Inflammatory macrophage treated with lipopolysaccharide for 4 hours (primary cell): ENCODE measurements around the gene SLC10A1.
"Not testable (repeated sequence)": the region's sequence is repeated elsewhere in the genome, so short reads cannot be mapped to it uniquely, and the experiment has no call there.

Source experiments
- DNase-seq: peaks from one replicate; pipeline ENCODE4 v3.0.0-alpha.2; 2020

Gene SLC10A1

DNA sequence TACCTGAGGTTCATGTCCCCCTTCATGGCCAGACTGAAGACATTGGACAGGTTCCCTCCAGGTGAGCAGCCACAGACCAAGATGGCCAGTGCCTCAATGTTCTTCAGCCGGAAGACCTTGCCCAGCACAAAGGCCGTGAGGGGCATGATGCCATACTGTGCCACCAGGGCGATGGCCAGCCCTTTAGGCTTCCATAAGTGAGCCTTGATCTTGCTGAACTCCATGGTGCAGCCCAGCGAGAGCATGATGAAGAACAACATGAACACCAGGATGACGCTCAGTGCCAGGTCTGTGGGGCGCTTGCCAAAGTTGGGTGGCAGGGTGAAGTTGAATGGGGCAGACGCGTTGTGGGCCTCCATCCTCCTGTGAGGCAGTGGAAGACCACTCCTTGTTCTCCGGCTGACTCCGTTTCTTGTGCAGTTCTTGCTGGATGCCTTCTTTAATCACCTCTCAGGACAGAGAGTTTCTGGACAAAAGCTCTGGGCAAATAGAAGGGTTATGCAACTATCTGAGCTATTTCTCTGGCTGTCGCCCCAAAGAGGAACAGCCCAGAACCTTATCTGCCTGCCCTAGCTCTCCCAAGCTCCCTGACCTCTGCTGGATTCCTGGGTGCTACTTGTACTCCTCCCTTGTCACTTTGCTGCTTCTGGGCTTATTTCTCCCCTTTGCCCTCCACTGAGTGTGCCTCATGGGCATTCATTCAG lies at the start of gene SLC10A1:
Gene SLC10A1, minus strand, starts transcription at position 445 of the 704 bp plus-strand sequence. Its CDS starts 86 bp downstream, at position 359.
- no peak for DNase-seq

DNA sequence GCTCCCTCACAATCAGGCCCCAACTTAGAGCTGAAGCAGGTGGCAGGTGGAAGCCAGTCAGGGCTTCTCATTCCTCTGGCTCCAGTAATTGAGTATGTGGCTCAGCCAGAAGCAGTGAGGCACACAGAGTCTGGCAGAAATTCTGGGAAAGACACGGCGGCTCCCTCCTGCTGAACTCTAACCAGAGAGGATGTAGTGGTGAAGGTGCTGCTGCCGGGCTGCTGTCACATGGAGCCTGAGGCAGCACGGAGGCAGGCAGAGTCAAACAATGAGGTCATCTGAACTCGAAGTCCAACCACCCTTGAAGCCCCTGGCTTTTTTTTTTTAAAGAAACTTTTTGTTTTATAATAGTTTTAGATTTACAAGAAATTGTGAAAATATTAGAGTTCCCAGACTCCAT lies 48.7 kb upstream of the SLC10A1 start:
- DNase-seq = no peak

DNA sequence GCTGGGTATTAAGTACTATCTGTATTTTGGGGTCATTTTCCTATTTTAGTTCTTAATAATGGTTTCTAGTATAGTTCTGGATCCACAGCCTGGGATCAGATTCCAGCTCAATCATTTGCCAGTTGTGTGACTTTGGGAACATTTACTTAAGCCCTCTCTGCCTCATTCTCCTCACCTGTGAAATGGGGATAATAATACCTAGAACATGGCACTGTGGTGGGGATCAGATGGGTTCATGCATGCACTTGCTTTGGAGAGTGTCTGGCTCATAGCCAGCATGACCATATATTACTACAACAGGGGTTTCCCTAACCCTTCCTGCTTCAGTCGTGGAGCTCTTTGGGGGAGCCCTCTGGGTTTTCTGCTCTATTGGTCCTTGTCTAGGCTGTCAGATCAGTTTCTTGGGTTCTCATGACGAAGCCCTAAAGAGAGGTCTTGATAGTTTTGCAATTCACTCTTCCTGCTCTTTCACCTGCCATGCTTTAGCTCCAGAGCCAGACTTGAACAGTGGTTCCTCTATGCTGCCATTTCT lies 48.1 kb upstream of the SLC10A1 start:
- no peak for DNase-seq

DNA sequence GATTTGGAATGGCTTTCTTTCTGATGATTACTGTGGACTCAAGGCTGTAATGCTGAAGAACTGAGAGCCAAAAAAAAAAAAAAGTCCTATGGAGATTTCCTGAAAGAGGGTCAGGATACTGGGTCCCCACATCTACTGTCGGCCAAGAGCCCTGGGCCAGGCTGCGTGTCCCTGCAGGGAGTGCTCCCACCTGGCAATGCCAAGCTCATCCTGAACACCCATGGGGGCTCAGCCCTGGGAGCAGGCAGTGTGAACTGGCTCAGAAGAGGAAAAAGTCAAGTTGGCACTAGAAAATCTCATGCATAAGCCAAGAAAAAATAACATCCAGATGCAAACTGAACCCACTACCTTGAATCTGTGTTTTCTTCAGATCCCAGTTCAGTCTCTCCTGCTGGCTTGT lies 47.1 kb upstream of the SLC10A1 start:
- DNase-seq = no peak

DNA sequence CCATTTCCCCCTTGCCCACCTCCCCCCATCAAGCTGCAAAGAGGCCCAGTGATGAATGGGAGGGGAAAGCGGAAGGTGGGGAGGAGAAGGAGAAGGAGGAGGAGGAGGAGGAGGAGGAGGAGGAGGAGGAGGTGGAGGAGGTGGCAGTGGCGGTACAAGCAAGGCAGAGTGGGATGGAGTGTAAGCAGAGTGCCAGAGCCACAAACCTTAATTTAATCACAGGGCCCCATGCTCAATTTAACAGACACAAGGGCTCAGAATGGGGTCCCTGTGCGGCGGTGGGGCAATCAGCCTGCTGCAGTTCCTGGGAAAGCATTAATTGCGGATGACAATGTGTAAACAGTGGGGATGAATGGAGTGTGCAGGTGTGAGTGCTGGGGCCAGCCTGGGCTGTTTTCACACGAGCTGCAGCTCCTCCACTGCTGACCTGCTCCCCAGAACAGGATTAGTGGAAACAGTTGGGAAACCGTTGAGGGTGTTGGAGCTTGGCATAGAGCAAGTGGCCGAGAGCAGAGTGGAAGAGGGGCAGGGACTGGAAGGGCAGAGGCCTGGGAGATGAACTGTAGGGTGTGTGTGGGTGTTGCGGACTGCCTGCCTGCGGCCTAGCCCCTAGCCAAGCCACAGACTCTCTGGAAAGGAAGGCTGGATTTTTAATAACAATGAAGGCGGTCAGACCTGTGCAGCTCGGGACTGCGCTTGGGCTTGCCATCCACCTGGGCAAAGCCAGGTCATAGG lies 45.8 kb upstream of the SLC10A1 start:
- no peak for DNase-seq

DNA sequence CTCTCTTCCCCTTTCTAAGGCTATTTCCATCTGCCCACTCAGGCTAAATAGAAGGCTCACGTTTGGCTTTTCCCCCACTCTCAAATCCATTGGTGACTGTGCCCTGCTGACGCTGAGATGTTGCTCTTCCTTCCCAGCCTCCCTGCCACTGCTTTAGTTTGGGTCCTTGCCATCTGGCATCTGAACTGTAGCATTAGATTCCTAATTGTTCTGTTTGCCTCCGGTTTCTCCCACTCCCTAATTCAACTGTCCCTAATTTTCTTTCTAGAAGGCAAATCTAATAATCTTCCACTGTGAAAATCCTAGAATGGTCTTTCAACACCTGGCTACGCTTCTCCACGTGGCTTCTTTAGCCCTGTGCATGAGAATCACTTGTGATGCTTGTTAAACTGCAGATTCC lies 44.6 kb upstream of the SLC10A1 start:
- peak; percentile 4 for DNase-seq

DNA sequence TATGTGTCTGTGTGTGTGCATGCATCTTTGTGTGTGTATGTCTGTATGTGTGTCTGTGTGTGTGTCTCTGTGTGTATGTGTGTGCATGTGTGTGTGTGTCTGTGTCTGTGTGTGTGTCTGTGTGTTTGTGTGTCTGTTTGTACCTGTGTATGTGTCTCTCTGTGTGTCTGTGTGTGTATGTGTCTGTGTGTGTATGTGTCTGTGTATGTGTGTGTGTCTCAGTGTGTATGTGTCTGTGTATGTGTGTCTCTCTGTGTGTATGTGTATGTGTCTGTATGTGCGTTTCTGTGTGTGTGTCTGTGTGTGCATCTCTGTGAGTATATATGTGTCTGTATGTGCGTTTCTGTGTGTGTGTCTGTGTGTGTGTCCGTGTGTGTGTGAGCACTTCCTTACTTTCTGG lies 42.6 kb upstream of the SLC10A1 start:
- DNase-seq = no peak

DNA sequence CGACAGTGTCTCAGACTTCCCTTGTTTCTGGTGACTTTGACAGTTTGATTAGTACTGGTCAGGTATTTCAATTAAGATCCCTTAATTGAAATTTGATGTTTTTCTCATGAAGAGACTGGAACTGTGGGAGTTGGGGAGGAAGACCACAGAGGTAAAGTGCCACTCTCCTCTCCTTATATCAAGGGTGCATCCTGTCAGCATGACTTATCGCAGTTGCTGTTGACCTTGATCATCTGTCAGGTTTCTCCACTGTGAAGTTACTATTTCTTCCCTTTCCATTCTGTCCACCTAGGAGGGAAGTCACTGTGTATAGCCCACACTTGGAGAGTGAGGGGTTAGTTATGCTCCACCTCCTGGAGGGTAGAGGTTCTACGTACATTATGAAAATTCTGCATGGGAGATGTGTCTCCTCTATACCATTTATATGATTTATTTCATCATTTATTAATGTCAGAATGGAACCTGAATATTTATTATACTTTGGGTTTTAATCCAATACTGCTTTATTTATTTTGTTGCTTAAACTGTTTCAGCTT lies 41.9 kb upstream of the SLC10A1 start:
- DNase-seq = no peak

DNA sequence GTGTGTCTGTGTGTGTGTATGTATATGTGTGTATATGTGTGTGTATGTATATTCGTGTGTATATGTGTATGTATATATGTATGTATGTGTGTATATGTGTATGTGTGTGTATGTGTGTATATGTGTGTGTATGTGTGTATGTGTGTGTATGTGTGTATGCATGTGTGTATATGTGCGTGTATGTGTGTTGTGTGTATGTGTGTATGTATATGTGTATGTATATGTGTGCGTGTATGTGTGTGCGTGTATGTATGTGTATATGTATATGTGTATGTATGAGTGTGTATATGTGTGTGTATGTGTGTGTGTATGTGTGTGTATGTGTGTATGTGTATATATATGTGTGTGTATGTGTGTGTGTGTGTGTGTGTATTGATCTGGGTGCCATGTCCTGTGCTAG lies 31.8 kb upstream of the SLC10A1 start:
- no peak for DNase-seq

DNA sequence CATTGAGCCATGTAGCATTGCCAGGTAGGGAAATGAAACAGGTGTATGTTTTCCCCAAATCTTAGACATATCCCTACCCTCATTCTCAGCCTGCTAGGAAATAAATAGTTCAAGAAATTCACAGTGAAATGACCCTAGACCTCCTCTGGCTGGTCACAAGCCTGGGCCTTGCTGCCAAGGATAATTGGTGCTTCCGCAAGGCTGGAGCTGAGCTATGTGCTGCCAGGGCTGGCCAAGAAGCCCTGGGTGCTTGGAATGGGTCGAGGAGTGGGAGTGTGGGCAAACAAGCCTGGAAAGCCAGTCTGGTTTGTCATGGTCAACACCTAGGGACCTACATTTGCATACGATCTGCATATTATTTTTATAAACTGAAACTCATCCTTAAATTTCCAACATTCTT lies 31.3 kb upstream of the SLC10A1 start:
- no peak for DNase-seq

DNA sequence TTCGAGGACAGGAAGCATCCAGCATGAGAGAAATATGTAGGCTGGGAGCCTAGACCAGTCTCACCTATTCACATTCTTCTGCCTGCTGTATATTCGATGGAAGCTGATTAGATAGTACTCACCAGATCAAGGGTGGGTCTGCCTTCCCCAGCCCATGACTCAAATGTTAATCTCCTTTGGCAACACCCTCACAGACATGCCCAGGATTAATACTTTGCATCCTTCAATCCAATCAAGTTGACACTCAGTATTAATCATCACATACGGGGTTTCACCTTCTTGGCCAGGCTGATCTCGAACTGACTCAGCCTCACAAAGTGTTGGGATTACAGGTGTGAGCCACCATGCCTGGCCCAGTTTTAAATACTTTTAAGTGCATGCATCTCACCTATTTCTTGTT lies 30.5 kb upstream of the SLC10A1 start:
- no peak for DNase-seq

DNA sequence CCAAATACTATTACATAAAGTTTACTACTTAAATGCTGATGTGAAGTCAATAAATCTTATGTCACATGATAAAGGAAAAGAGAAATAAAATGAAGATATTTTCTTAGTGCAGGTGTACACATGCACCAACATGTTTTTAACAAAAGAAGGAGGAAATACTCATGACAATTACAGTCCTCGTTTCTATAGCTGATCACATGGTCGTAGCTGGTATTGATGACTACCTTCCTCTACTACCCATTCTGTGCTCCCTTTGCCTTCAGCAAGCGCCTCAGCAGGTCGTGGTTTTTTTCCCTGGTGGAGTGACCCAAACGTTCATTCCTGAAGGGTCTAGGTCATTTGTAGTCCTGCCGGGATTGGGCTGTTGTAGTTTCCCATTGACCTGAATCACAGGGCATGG lies 25.4 kb upstream of the SLC10A1 start:
- no peak for DNase-seq

DNA sequence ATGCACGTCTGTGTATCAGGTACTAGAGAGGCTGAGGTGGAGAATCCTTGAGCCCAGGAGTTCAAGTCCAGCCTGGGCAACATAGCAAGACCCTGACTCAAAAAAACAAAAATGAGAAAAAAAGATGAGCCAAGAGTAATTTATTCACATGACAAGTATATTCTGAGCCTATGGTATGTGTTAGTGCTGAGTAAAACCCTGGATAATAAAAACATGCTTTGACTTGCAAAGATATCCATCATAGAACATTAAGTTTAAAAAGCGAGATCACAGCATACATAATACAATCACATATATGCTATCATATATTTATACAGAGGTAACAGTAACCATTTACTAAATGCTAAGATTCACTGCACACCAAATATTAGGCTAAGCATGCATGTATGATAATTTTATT lies 23.9 kb upstream of the SLC10A1 start:
- no peak for DNase-seq

DNA sequence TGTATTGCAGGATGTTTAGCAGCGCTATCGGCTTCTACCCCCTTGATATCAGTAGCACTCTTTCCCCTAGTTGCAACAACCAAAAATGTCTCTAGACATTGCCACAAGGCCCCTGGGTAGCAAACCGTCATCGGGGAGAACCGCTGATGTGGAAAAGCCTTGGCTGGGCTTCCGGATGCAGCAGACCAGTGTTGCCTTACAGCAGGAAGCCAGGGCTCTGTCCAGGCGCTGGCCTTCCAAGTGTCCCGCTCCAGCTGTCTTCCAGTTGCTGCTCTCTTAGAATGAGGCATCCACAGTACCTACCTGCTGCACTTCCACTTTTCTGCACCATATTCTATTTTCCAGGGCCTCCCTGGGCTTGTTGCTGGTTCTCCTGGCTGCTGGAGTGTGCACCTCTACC lies 22.6 kb upstream of the SLC10A1 start:
- no peak for DNase-seq

DNA sequence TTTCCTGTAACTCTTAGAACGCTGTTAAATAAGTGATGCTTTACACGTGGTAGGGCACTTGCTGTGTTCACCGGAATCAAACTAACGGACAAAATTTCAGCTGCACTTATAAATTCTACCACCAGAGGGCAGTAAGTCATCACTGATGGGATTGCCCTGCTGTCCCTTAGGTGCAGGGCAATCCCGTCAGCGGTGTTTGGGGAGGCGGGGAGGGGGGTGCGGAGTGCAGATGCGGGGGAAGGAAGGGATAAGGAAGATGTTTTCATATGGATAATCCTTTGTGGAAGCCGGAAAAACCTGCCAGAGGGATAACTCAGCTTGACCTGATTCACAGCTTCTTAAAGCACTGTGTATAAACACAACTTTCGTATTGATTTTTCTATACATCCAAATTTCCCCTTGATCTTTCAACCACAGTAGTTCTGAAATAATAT lies 21.7 kb upstream of the SLC10A1 start:
- peak; percentile 50 for DNase-seq

DNA sequence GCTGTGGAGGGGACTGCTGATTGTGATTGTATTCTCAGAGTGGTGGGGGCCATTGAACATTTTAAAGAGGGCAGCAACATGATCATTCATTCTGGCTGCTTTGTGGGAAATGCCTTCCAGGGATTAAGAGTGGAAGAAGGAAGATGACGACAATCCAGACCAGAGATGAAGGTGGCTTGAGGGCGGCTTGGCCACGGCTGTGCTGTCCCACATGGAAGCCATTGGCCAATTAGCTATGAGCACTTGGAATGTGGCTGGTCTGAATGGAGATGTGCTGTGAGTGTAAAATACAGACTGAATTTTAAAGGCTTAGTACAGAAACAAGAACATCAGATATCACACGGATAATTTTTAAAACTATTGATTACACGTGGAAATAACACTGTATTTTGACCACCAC lies 19.2 kb upstream of the SLC10A1 start:
- no peak for DNase-seq

DNA sequence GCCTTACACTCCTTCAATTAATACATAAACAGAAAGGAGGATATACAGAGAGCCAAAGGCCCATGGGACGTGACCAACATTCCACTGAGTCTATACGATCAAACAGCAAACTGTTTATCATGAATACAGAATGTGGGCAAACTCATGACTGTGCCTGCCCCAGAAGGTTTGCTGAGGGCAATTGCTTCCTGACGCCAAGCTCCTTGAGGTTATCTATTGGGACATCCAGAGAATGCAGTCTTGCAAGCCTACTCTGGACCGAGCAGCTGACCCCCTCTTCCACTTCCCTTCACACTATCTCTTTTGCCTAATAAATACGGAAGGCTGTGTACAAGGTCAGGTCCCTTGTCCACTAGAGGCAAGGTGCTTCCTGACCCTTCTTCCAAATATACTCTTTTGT lies 18.5 kb upstream of the SLC10A1 start:
- no peak for DNase-seq

DNA sequence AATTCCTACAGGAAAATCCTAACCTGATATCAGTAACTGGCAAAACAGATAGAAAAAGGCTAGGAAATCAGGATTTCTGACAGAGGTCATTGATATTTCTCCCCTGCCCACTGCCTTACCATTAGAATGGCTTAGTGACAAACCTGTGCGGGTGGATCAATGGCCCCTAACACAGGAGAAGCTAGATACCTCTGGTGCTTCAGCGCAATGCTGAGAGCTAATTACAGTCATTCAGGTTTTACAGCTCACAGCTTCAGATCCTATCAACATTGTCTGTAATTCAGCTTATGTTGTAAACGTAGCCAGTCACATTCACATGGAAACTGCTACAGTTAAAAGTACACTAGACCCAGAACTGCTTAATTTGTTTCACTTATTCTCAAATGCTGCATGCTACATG lies 17.4 kb upstream of the SLC10A1 start:
- DNase-seq = no peak

DNA sequence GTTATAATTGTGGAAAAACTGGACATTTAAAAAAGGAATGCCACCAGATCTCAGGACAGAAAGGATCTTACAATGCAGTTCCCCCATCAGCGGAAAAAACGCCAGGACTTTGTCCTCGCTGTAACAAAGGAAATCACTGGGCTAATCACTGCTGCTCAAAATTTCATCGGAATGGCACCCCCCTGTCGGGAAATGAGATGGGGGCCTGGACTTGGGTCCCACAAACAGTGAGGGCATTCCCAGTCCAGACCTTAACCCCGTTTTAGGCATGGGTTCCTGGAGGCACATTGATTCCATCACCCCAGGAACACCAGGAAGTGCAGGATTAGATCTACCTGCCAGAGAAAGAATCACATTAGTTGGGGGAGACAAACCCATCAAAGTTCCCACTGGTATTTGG lies 16.3 kb upstream of the SLC10A1 start:
- DNase-seq = not testable (repeated sequence)

DNA sequence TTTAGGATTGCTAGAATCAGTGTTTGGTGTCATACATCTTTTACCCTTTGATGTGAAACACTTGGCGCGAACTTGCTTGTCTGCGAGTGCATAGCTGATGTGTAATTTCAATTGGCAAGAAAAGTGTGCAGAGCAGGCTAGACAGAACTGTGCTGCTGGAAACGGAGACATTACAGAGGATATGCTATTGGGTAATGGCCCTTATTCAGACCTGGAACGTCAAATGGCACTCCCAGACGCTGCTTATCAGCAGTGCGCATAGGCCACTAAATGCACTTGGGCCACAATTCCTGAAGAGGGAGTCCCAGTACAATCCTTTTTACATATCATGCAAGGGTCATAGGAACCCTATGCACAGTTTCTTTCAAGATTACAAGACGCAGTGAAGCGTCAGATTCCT lies 15.7 kb upstream of the SLC10A1 start:
- DNase-seq = no peak

DNA sequence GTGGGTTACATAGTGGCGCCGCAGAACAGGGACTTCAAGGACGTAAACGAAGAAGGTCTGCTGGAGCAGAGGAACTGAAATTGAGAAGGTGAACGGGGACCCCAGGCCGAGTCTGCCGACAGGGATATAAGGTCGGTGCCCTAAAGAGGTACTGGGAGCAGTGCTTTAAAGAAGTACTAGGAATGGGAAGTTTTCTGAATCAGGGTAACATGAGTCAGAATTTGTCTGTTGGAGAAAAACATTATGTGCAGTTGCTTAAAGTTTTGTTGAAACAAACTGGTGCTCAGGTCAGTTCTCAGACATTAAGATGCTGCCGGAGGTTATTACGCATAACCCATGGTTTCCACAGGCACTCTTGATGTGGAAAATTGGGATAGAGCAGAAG lies 14.8 kb upstream of the SLC10A1 start:
- no peak for DNase-seq

DNA sequence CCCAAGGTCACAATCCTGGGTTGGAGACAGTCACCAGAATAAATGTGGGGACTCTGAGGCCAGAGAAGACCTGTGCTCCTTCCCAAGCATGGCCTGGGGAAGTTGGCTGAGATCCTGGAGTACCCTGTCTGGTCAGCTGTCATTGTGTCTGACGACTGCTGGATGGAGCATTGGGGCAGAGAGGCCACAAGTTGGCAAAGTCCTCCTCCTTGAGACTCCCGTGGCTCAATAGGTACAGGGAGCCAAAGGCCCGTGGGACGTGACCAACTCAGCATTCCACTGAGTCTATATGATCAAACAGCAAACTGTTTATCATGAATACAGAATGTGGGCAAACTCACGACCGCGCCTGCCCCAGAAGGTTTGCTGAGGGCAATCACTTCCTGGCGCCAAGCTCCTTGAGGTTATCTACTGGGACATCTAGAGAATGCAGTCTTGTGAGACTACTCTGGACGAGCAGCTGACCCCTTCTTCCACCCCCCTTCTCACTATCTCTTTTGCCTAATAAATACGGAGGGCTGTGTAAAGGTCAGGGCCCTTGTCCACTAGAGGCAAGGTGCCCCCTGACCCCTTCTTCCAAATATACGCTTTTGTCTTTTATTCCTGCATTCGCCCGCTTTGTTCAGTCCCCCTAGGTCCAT lies 14.3 kb upstream of the SLC10A1 start:
- no peak for DNase-seq

DNA sequence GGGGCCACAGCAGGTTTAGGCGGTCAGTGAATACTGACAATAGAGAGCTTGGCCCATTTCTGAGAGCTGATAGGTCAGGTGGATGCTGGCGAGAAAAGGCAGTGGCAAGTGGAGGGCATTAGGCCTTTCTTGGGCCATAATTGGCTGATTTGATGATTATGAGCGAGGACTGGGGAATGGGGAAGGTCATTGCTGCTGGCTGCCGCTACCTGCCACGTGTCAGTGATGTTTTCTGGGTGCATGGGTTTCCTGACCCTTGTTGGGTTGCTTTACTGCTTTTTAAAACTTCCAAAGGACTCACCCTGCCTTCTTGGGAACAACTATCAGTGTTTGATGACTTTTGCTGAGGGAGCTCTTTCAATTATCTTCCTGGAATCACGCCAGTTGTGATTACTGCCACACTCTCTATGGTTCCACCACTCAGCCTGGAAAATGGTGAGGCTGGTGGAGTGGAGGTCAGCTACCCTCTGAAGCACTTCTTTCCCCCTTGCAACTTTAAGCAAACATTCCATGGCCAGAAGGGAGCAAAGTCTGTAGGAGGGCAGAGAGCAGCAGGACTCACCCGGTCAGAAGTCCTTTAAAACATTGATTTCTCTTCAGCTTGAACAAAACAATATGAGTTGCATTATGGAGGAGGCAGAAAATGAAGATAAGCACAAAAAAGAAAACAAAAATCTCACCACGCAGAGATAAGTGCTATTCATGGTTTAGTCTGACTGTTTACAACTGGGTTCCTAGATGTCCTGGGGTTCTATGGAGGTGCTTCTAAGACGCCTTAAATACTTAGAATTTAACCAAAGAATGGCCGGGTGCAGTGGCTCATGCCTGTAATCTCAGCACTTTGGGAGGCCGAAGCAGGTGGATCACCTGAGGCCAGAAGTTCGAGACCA lies 12.1 kb upstream of the SLC10A1 start:
- no peak for DNase-seq
